ENCODE data around the gene TTC31. TPM values are rescaled to one million over a fixed set of nuclear protein-coding genes. Genes with fewer than 3 reads are reported as not detected.

TTC31 gene
- total and polyA plus RNA-seq, 4 donors: 9.9 to 26.4 (median 15.8) TPM

DNA sequence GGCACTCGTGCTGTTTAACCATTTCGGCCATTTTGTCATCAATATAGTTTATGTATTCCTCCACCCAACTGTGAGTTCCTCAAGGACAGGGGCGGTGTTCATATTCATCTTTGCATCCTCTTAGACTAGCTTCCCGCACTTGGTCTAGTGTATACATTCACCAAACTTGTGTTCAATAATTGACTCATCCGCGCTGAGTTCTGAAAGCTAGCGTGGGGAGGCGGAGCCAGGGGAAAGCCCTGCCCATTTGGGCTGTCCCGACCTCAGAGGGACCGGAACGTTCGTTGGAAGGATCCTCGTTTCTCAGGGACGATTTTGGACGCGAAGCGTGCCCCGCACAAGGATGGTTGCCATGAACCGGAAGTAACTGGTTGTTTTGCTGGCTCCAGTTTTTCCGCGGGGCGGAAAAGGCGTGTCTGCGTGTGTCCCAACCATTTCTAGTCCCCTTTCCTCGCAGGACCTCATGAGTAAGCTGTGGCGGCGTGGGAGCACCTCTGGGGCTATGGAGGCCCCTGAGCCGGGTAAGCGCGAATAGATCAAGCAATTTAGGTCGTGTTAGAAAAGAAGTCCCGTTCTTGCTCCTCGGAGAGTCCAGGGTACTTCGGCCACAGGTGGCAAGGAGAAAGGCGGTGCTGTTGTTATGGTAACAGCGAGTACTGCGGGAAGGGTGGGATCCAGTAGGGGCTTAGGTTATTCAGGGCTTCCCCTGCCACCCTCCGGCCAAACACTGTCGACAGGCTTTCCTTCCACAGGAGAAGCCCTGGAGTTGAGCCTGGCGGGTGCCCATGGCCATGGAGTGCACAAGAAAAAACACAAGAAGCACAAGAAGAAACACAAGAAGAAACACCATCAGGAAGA is 28.0 kb upstream of the TTC31 start, which contains the start of gene INO80B:
INO80B (plus strand) TSS at position 434 of the 858 bp plus-strand sequence; CDS start at position 464, 30 bp downstream.
- H3K27me3 ChIP-seq (ENCODE audit: control insufficient read depth in 4 of 4, insufficient read depth in 4 of 4, low read length in 3 of 4): no peaks in the 10 kb centered on the region
- no peaks in the 10 kb centered on the region for H3K36me3 ChIP-seq (ENCODE audit: control insufficient read depth in 4 of 4, insufficient read depth in 3 of 4, low read depth in 1 of 4, low read length in 3 of 4)
- 1% methylated on average over 40 of the region's 40 CpGs for WGBS
- DNase-seq (ENCODE audit: low spot score): peak; percentile 97
- H3K9ac ChIP-seq (ENCODE audit: low read depth in 1 of 2, low read length in 2 of 2): peak within 1 kb of the TSS; percentile 50 to 71
- no peaks in the 10 kb centered on the region for H3K9me3 ChIP-seq (ENCODE audit: control insufficient read depth in 4 of 4, low read length in 3 of 4)
- H3K4me3 ChIP-seq (ENCODE audit: low read depth in 1 of 3, low read length in 3 of 3): peak within 1 kb of the TSS; percentile 67 to 98 (median 74)
- TF ChIP-seq, protein P1, sequence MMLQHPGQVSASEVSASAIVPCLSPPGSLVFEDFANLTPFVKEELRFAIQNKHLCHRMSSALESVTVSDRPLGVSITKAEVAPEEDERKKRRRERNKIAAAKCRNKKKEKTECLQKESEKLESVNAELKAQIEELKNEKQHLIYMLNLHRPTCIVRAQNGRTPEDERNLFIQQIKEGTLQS (IDR thresholded peaks at IDR 0.05): peak; percentile 47
- TF ChIP-seq REST (IDR thresholded peaks at IDR 0.05): peak; percentile 79
- TF ChIP-seq YY1 (IDR thresholded peaks at IDR 0.05): peak; percentile 100
- peak; percentile 97 to 99 for TF ChIP-seq GABPA (IDR thresholded peaks at IDR 0.05 in 1 of 2, conservative IDR thresholded peaks at IDR 0.05 in 1 of 2)
- no peak for TF ChIP-seq HNF4G (IDR thresholded peaks at IDR 0.05)
- TF ChIP-seq FOXA1 (IDR thresholded peaks at IDR 0.05): peak; percentile 61
- peak; percentile 38 to 52 for TF ChIP-seq HNF4A (conservative IDR thresholded peaks at IDR 0.05)
- TF ChIP-seq FOXA2 (IDR thresholded peaks at IDR 0.05): peak; percentile 41
- TF ChIP-seq SP1 (IDR thresholded peaks at IDR 0.05): peak; percentile 89
- peak in 1 of 2 donors; percentile 40 for TF ChIP-seq EGR1 (IDR thresholded peaks at IDR 0.05; ENCODE audit: low read depth in 2 of 2)
- peak; percentile 70 for TF ChIP-seq NR2F2 (IDR thresholded peaks at IDR 0.05)
- TF ChIP-seq MAX (IDR thresholded peaks at IDR 0.05): peak; percentile 95
- TF ChIP-seq, protein P2, sequence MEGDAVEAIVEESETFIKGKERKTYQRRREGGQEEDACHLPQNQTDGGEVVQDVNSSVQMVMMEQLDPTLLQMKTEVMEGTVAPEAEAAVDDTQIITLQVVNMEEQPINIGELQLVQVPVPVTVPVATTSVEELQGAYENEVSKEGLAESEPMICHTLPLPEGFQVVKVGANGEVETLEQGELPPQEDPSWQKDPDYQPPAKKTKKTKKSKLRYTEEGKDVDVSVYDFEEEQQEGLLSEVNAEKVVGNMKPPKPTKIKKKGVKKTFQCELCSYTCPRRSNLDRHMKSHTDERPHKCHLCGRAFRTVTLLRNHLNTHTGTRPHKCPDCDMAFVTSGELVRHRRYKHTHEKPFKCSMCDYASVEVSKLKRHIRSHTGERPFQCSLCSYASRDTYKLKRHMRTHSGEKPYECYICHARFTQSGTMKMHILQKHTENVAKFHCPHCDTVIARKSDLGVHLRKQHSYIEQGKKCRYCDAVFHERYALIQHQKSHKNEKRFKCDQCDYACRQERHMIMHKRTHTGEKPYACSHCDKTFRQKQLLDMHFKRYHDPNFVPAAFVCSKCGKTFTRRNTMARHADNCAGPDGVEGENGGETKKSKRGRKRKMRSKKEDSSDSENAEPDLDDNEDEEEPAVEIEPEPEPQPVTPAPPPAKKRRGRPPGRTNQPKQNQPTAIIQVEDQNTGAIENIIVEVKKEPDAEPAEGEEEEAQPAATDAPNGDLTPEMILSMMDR (IDR thresholded peaks at IDR 0.05; ENCODE audit: low read depth, low read length, missing input control): no peak
- peak; percentile 87 for TF ChIP-seq ZBTB33 (IDR thresholded peaks at IDR 0.05)
- TF ChIP-seq RAD21 (IDR thresholded peaks at IDR 0.05): peak; percentile 60 to 77
- peak; percentile 69 to 85 for TF ChIP-seq RXRA (IDR thresholded peaks at IDR 0.05)
- no peak for TF ChIP-seq JUND (IDR thresholded peaks at IDR 0.05)
- no peak for TF ChIP-seq TAF1 (conservative IDR thresholded peaks at IDR 0.05)
- H3K4me1 ChIP-seq (ENCODE audit: control insufficient read depth in 4 of 4, insufficient read depth in 4 of 4, low read length in 3 of 4): peaks cover 5 to 40% (median 34%) of the 10 kb centered on the region in 4 donors
- H3K27ac ChIP-seq (ENCODE audit: low read depth in 1 of 2, low read length in 2 of 2): peak within 1 kb of the TSS; percentile 6 to 72
